IPS-11a (cell line): Measurements from ENCODE around the gene KIF26B.
"Not testable (repeated sequence)": the region's sequence is repeated elsewhere in the genome, so short reads cannot be mapped to it uniquely, and the experiment has no call there.

Experiments
- H3K4me3 ChIP-seq: one replicate; pipeline ENCODE4 v1.5.1; 2013; ENCODE audit warnings: low read depth, low read length, control low read depth

The KIF26B gene

GRCh38 chr1:245311887-245312536, 157.2 kb downstream of the KIF26B start:
- H3K4me3 ChIP-seq: no peak overlapping the region

DNA sequence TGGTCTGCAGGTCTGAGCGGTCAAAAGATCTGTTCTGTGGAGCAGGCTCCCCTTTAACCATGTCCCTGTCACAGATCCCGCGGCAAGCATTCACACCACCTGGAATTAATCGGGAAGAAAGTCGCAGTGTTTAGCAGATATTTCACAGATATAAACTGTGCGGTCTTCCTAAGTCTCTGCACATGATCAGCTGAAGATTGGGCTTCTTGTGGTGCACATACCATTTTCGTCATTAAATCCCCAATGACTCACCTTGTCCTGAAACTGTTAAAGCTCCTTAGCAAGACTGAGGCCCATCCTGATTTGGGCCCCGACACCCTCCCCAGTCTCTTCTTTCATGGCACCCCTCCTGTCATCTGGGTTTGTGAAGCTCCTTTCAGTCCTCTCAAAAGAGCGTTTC, 158.8 kb downstream of the KIF26B start:
- H3K4me3 ChIP-seq: no peak overlapping the region

- H3K4me3 ChIP-seq: no peak overlapping the region
Observed at GRCh38 chr1:245316784-245317183, 162.0 kb downstream of the KIF26B start.

DNA sequence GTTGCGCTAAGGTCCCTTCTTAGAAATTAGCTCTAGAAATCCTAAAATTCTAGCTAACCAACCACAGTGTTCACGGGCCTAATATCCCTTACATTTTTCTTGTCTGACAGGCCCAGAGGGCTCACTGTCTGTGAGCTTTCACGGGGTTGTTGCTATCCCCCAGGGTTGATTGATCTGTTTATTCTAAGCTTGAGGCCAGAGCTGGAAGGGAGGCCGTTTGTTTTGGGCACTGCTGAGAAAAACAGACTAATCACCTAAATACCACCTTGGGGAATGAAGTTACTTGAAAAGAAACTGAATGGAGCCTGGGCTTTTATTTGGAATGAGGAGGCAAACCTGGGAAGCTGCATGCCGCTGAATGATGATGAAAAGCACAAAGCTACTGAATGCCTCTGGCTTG, 162.4 kb downstream of the KIF26B start:
- no peak overlapping the region for H3K4me3 ChIP-seq

GRCh38 chr1:245319094-245319493, 164.3 kb downstream of the KIF26B start:
- no peak overlapping the region for H3K4me3 ChIP-seq

DNA sequence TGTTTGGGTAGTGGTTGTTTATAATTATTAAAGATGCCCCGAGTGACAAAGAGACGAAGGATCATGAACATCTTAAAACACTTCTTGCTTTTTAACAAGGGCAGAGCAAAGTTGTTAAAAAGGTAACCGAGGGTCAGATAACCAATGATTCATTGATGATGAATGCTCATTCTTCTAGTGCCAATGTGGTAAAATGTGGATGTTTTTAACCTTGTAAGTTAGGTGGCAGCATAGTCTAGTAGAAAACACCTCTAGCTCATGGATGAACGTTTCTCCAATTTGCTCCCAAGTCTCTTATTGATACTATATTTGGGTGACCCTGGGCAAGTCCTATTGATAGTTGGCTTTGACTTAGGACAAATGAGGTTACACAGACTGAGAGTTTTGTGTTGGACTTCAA, 167.9 kb downstream of the KIF26B start:
- no peak overlapping the region for H3K4me3 ChIP-seq

DNA sequence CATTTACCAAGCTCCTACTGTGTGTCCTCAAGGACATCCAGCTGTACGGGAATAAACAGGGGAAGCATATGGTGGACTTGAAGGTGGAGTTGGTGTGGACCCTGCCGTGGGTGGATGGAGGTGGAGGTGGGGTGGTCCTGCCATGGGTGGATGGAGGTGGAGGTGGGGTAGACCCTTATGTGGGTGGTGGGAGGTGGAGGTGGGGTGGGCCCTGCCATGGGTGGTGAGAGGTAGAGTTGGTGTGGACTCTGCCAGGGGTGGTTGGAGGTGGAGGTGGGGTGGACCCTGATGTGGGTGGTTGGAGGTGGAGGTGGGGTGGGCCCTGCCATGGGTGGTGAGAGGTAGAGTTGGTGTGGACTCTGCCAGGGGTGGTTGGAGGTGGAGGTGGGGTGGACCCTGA, 169.0 kb downstream of the KIF26B start:
- H3K4me3 ChIP-seq: not testable (repeated sequence)

GRCh38 chr1:245325922-245326795, 171.4 kb downstream of the KIF26B start:
- no peak overlapping the region for H3K4me3 ChIP-seq

DNA sequence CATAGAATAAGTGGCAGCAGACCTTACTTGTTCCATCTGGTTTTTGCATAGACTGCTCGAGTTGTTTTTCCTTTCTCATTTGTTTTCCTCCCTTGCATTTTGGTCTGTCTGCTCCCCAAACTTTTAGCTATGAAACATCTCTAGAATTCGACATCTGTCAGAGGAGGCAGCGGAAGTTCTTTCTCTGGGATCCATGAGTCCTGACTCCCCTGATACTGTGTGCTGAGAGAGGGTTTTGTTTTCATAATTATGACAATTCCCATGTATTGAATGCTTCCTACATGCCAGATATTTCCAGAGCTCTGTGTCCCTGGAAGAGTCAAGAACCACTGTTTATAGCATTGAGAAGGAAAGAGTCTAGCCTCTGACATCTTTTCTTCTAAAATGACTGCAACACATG, 172.6 kb downstream of the KIF26B start:
- no peak overlapping the region for H3K4me3 ChIP-seq

- no peak overlapping the region for H3K4me3 ChIP-seq
Observed at GRCh38 chr1:245327842-245328241, 173.1 kb downstream of the KIF26B start.

DNA sequence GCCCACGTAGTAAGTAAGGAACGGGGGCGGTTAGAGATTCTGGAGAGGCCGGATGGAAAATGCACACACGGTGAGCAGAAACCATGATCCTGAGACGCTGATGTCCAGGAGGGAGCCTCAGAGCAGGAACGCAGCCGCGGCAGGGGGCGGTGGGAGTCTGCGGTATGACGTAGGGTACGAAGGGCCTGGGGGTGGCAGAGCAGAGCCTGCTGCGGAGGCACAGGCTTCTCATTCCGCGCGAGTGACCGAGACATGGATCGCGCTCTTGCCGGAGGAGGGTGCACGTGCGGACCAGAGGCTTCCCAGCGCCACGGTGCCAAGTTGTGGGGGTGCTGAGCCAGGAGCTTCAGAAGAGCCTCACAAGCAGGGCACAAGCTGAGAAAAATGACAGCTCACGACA, 176.2 kb downstream of the KIF26B start:
- no peak overlapping the region for H3K4me3 ChIP-seq

- no peak overlapping the region for H3K4me3 ChIP-seq
Observed at GRCh38 chr1:245332085-245332484, 177.3 kb downstream of the KIF26B start.

GRCh38 chr1:245332513-245332912, 177.7 kb downstream of the KIF26B start:
- no peak overlapping the region for H3K4me3 ChIP-seq

- H3K4me3 ChIP-seq: no peak overlapping the region
Observed at GRCh38 chr1:245334235-245334634, 179.4 kb downstream of the KIF26B start.

GRCh38 chr1:245334827-245335490, 180.2 kb downstream of the KIF26B start:
- no peak overlapping the region for H3K4me3 ChIP-seq

DNA sequence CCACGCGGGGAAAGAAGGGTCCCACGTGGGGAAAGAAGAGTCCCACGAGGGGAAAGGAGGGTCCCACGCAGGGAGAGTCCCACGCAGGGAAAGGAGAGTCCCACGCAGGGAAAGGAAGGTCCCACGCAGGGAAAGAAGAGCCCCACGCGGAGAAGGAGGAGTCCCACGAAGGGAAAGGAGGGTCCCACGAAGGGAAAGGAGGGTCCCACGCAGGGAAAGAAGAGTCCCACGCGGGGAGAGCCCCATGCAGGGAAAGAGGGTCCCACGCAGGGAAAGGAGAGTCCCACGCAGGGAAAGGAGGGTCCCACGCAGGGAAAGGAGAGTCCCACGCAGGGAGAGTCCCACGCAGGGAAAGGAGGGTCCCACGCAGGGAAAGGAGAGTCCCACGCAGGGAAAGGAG, 180.9 kb downstream of the KIF26B start:
- H3K4me3 ChIP-seq: not testable (repeated sequence)

GRCh38 chr1:245336149-245336983, 181.6 kb downstream of the KIF26B start:
- no peak overlapping the region for H3K4me3 ChIP-seq

DNA sequence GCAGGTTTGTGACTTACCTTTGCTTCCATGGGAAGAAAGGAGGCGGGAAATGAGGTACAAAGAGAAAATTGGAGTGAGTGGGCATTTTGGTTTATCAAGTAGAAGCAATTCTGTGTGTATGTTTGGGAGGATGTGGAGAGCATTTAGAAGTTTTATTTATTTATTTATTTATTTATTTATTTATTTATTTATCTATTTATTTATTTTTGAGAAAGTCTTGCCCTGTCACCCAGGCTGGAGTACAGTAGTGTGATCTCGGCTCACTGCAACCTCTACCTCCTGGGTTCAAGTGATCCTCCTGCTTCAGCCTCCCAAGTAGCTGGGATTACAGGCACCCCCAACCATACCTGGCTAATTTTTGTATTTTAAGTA, 182.2 kb downstream of the KIF26B start:
- not testable (repeated sequence) for H3K4me3 ChIP-seq

DNA sequence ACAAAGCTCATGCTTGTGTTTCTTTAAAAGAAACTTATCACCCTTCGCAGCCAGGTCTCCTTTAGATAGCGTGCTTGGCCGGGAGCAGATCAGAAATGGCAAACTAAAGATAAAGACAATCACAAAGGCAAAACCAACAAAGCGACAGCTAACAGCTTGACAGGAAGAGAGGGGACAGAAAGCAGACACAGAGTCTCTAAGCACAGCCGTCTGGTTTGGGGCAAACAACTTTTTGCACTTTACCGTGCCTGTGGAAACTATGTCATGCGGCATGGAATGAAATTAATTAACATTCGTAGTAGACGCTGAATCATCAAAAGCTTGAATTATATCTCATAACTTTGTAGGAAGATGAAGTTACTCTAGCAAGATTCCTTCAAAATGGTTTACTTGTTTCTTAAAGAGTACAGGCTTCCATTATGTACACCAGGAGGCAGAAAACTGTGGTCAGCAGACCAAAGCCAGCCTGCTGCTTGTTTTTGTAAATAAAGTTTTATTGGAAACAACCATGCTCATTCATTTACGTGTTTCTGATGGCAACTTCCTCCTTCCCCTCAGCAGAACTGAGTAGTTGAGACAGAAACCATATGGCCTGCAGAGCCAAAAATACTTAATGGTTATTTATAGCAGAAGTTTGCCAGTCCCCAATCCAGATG, 183.2 kb downstream of the KIF26B start:
- no peak overlapping the region for H3K4me3 ChIP-seq

- no peak overlapping the region for H3K4me3 ChIP-seq
Observed at GRCh38 chr1:245338485-245338877, 183.7 kb downstream of the KIF26B start.

DNA sequence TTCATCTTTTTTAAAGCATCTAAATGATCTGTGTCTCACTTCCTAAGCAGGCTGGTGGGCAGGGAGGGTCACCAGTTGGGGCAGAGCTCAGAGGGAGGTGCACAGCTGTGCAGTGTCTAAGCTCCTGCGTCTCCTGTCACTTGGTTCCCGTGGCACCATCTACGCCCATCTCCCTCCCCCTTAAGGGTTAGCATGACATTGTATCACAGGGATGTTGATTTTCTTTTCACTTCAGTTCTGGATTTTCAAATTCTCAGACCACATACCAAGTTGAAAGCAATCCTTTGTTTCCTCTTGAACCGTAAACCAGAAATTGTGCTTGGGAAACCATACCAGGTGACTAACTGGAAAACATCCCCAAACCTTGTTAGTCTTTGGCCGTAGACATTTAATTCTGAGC, 187.0 kb downstream of the KIF26B start:
- no peak overlapping the region for H3K4me3 ChIP-seq
